ENCODE measurements around the gene ILK. TPM values are rescaled to one million over a fixed set of nuclear protein-coding genes. Genes with fewer than 3 reads are reported as not detected.
A peak's percentile ranks its signal among the peaks of the same experiment; 100 is the strongest.

Gene ILK
- total and polyA plus RNA-seq, 2 donors (not counting 3 experiments of a cell fraction or from before 2014, with no cell fraction given), result 221 to 296 TPM

GRCh38 chr11:6647836-6648235 is 44.3 kb downstream of the ILK start:
- Histone ChIP-seq H3K36me3 (ENCODE audit: control insufficient read depth in 2 of 2, extremely low read depth in 1 of 2, insufficient read depth in 2 of 2, low read length in 2 of 2) (no peaks in the 10 kb centered on the region), H3K79me2 (ENCODE audit: control insufficient read depth, insufficient read depth, low read length) (peaks cover 4% of the 10 kb centered on the region), H3K4me3 (replicated peaks in 1 of 3; ENCODE audit: insufficient read depth in 1 of 3, low read depth in 1 of 3, low read length in 3 of 3) (no peak overlapping the region), H2AFZ (ENCODE audit: low read depth, low read length) (no peak overlapping the region), H3K9me1 (replicated peaks; ENCODE audit: control insufficient read depth, extremely low read depth, insufficient read depth, low read length) (no peaks in the 10 kb centered on the region), H3K9ac (replicated peaks; ENCODE audit: extremely low read depth, insufficient read depth, low read length) (peak overlapping the region; percentile 58), H4K20me1 (replicated peaks; ENCODE audit: control insufficient read depth, extremely low read depth, insufficient read depth, low read length) (no peaks in the 10 kb centered on the region), H3K4me1 (ENCODE audit: control insufficient read depth, extremely low read depth, insufficient read depth, low read length) (peaks cover 37% of the 10 kb centered on the region), H3K9me3 (replicated peaks; ENCODE audit: control insufficient read depth, insufficient read depth, low read length) (no peaks in the 10 kb centered on the region), H3K27me3 (ENCODE audit: control insufficient read depth in 2 of 2, insufficient read depth in 2 of 2, low read length in 2 of 2) (no peaks in the 10 kb centered on the region), H3K27ac (ENCODE audit: insufficient read depth, low read depth, low read length) (peak overlapping the region; percentile 84), H3K4me2 (ENCODE audit: insufficient read depth, low read length) (peak overlapping the region; percentile 55)
- FAIRE-seq, result no peak
- intact Hi-C loops (cut with micrococcal nuclease), result loop anchor here (1.0 kb wide), 2 partner anchors 36 to 47 kb away; partner anchors contain the start of gene TAF10
- POLR2A ChIA-PET, result interaction anchor here (2.3 kb wide), 1 partner anchor 12 kb away, joined by 11 read pairs; no protein-coding TSS in a partner anchor
- TF ChIP-seq JUN (IDR thresholded peaks at IDR 0.05; ENCODE audit: borderline replicate concordance, insufficient read depth, insufficient read length, low read depth), result no peak
- TF ChIP-seq POLR2A (IDR thresholded peaks at IDR 0.05; ENCODE audit: low read depth, low read length), result peak; percentile 15
- no TSS peak for BruUV-seq (replicated peaks)
- no peak for DNase-seq (ENCODE audit: low read depth, low spot score)
- CTCF ChIA-PET, result interaction anchor here (0.9 to 2.7 kb wide), 13 partner anchors 10 to 117 kb away, joined by 3 to 19 read pairs (median 5); partner anchors contain the start of gene MRPL17
- dilution Hi-C loops (cut with MboI; ENCODE audit: extremely low pct_ligation_motif_present, low sequenced_read_pairs), result no loop called here

GRCh38 chr11:6648501-6648900 is 44.9 kb downstream of the ILK start:
- H3K4me2 ChIP-seq (ENCODE audit: insufficient read depth, low read length), result no peak overlapping the region
- no peaks in the 10 kb centered on the region for H3K9me3 ChIP-seq (replicated peaks; ENCODE audit: control insufficient read depth, insufficient read depth, low read length)
- no peaks in the 10 kb centered on the region for H3K27me3 ChIP-seq (ENCODE audit: control insufficient read depth in 2 of 2, insufficient read depth in 2 of 2, low read length in 2 of 2)
- peaks cover 33% of the 10 kb centered on the region for H3K4me1 ChIP-seq (ENCODE audit: control insufficient read depth, extremely low read depth, insufficient read depth, low read length)
- ChIA-PET CTCF (interaction anchor here (0.7 to 2.7 kb wide), 9 partner anchors 9 to 117 kb away, joined by 3 to 11 read pairs (median 3); partner anchors contain the start of genes MRPL17 and TAF10), POLR2A (no interaction called here)
- FAIRE-seq (no peak), DNase-seq (ENCODE audit: low read depth, low spot score) (no peak)
- no peak overlapping the region for H3K27ac ChIP-seq (ENCODE audit: insufficient read depth, low read depth, low read length)
- H3K4me3 ChIP-seq (replicated peaks in 1 of 3; ENCODE audit: insufficient read depth in 1 of 3, low read depth in 1 of 3, low read length in 3 of 3), result no peak overlapping the region
- H3K9me1 ChIP-seq (replicated peaks; ENCODE audit: control insufficient read depth, extremely low read depth, insufficient read depth, low read length), result no peaks in the 10 kb centered on the region
- peaks cover 2% of the 10 kb centered on the region for H3K79me2 ChIP-seq (ENCODE audit: control insufficient read depth, insufficient read depth, low read length)
- H2AFZ ChIP-seq (ENCODE audit: low read depth, low read length), result no peak overlapping the region
- dilution Hi-C loops (cut with MboI; ENCODE audit: extremely low pct_ligation_motif_present, low sequenced_read_pairs), result no loop called here
- no peaks in the 10 kb centered on the region for H4K20me1 ChIP-seq (replicated peaks; ENCODE audit: control insufficient read depth, extremely low read depth, insufficient read depth, low read length)
- no peak overlapping the region for H3K9ac ChIP-seq (replicated peaks; ENCODE audit: extremely low read depth, insufficient read depth, low read length)
- TF ChIP-seq POLR2A (IDR thresholded peaks at IDR 0.05; ENCODE audit: low read depth, low read length) (no peak), EZH2 (IDR thresholded peaks at IDR 0.05; ENCODE audit: borderline replicate concordance, low read depth, low read length, severe bottlenecking) (no peak), GATA2 (IDR thresholded peaks at IDR 0.05; ENCODE audit: insufficient read depth, insufficient read length, low read depth, low read length) (no peak)
- H3K36me3 ChIP-seq (ENCODE audit: control insufficient read depth in 2 of 2, extremely low read depth in 1 of 2, insufficient read depth in 2 of 2, low read length in 2 of 2), result no peaks in the 10 kb centered on the region
- no TSS peak for BruUV-seq (replicated peaks)
- intact Hi-C loops (cut with micrococcal nuclease), result no loop called here

Data from endothelial cell of umbilical vein (primary cell).